Measurements from ENCODE around the gene PRADC1. TPM values are rescaled to one million over a fixed set of nuclear protein-coding genes. Genes with fewer than 3 reads are reported as not detected.

PRADC1 gene
- total and polyA plus RNA-seq, 2 donors (not counting 1 experiment from before 2014, with no cell fraction given) = 11.7 to 12.3 TPM

GRCh38 chr2:73250872-73251846 lies 18.1 kb upstream of the PRADC1 start:
- no peaks in the 10 kb centered on the region for H3K27me3 ChIP-seq (ENCODE audit: control insufficient read depth, insufficient read depth, low read length)
- no peak for DNase-seq (ENCODE audit: low read depth in 2 of 2)
- no peaks in the 10 kb centered on the region for H4K20me1 ChIP-seq (ENCODE audit: control insufficient read depth, extremely low read depth, insufficient read depth, low read length)
- H3K4me3 ChIP-seq (replicated peaks in 1 of 4; ENCODE audit: control extremely low read depth in 1 of 4, insufficient read depth in 1 of 4, low read depth in 3 of 4, low read length in 4 of 4) = no peak overlapping the region
- no peak for TF ChIP-seq EZH2 (IDR thresholded peaks at IDR 0.05; ENCODE audit: low read length, missing control alignments)
- no peak for TF ChIP-seq CTCF (conservative IDR thresholded peaks at IDR 0.05 in 1 of 2, IDR thresholded peaks at IDR 0.05 in 1 of 2; ENCODE audit: low read depth in 1 of 2, low read length in 2 of 2)
- H3K9ac ChIP-seq (ENCODE audit: insufficient read depth, low read length) = no peak overlapping the region
- H3K79me2 ChIP-seq (ENCODE audit: control insufficient read depth, insufficient read depth, low read length) = no peaks in the 10 kb centered on the region
- no peaks in the 10 kb centered on the region for H3K9me3 ChIP-seq (ENCODE audit: control insufficient read depth, insufficient read depth, low read depth, low read length)
- H3K4me2 ChIP-seq (ENCODE audit: extremely low read depth, insufficient read depth, low read length) = no peak overlapping the region
- no peaks in the 10 kb centered on the region for H3K4me1 ChIP-seq (ENCODE audit: control insufficient read depth, extremely low read depth, insufficient read depth, low read length)
- H2AFZ ChIP-seq (ENCODE audit: low read length) = no peak overlapping the region
- peaks cover 31% of the 10 kb centered on the region for H3K36me3 ChIP-seq (ENCODE audit: control insufficient read depth, insufficient read depth, low read length)
- no peak overlapping the region for H3K27ac ChIP-seq (ENCODE audit: insufficient read depth, low read length)

- H3K4me2 ChIP-seq (ENCODE audit: extremely low read depth, insufficient read depth, low read length) = no peak overlapping the region
- H2AFZ ChIP-seq (ENCODE audit: low read length) = no peak overlapping the region
- no peak overlapping the region for H3K4me3 ChIP-seq (replicated peaks in 1 of 4; ENCODE audit: control extremely low read depth in 1 of 4, insufficient read depth in 1 of 4, low read depth in 3 of 4, low read length in 4 of 4)
- H4K20me1 ChIP-seq (ENCODE audit: control insufficient read depth, extremely low read depth, insufficient read depth, low read length) = no peaks in the 10 kb centered on the region
- no peak overlapping the region for H3K27ac ChIP-seq (ENCODE audit: insufficient read depth, low read length)
- no peaks in the 10 kb centered on the region for H3K27me3 ChIP-seq (ENCODE audit: control insufficient read depth, insufficient read depth, low read length)
- H3K36me3 ChIP-seq (ENCODE audit: control insufficient read depth, insufficient read depth, low read length) = peaks cover 31% of the 10 kb centered on the region
- TF ChIP-seq CTCF (conservative IDR thresholded peaks at IDR 0.05 in 1 of 2, IDR thresholded peaks at IDR 0.05 in 1 of 2; ENCODE audit: low read depth in 1 of 2, low read length in 2 of 2) (no peak), EZH2 (IDR thresholded peaks at IDR 0.05; ENCODE audit: low read length, missing control alignments) (no peak)
- H3K4me1 ChIP-seq (ENCODE audit: control insufficient read depth, extremely low read depth, insufficient read depth, low read length) = no peaks in the 10 kb centered on the region
- H3K9me3 ChIP-seq (ENCODE audit: control insufficient read depth, insufficient read depth, low read depth, low read length) = no peaks in the 10 kb centered on the region
- no peaks in the 10 kb centered on the region for H3K79me2 ChIP-seq (ENCODE audit: control insufficient read depth, insufficient read depth, low read length)
- H3K9ac ChIP-seq (ENCODE audit: insufficient read depth, low read length) = no peak overlapping the region
- no peak for DNase-seq (ENCODE audit: low read depth in 2 of 2)
Measured at GRCh38 chr2:73249636-73250035, 16.6 kb upstream of the PRADC1 start.

- Histone ChIP-seq H3K4me3 (replicated peaks in 1 of 4; ENCODE audit: control extremely low read depth in 1 of 4, insufficient read depth in 1 of 4, low read depth in 3 of 4, low read length in 4 of 4) (no peak overlapping the region), H4K20me1 (ENCODE audit: control insufficient read depth, extremely low read depth, insufficient read depth, low read length) (no peaks in the 10 kb centered on the region), H3K36me3 (ENCODE audit: control insufficient read depth, insufficient read depth, low read length) (peaks cover 34% of the 10 kb centered on the region), H2AFZ (ENCODE audit: low read length) (no peak overlapping the region), H3K27ac (ENCODE audit: insufficient read depth, low read length) (no peak overlapping the region), H3K9ac (ENCODE audit: insufficient read depth, low read length) (no peak overlapping the region), H3K4me2 (ENCODE audit: extremely low read depth, insufficient read depth, low read length) (no peak overlapping the region), H3K27me3 (ENCODE audit: control insufficient read depth, insufficient read depth, low read length) (no peaks in the 10 kb centered on the region), H3K79me2 (ENCODE audit: control insufficient read depth, insufficient read depth, low read length) (peaks cover 5% of the 10 kb centered on the region), H3K4me1 (ENCODE audit: control insufficient read depth, extremely low read depth, insufficient read depth, low read length) (no peaks in the 10 kb centered on the region), H3K9me3 (ENCODE audit: control insufficient read depth, insufficient read depth, low read depth, low read length) (no peaks in the 10 kb centered on the region)
- DNase-seq (ENCODE audit: low read depth in 2 of 2) = no peak
- TF ChIP-seq CTCF (conservative IDR thresholded peaks at IDR 0.05 in 1 of 2, IDR thresholded peaks at IDR 0.05 in 1 of 2; ENCODE audit: low read depth in 1 of 2, low read length in 2 of 2) (no peak), EZH2 (IDR thresholded peaks at IDR 0.05; ENCODE audit: low read length, missing control alignments) (no peak)
Measured at GRCh38 chr2:73246850-73247249, 13.8 kb upstream of the PRADC1 start.

Data from fibroblast of lung (primary cell).